Upper lobe of right lung (tissue), 1 donor: ENCODE data around the gene CAPS. TPM values are rescaled to one million over a fixed set of nuclear protein-coding genes. Genes with fewer than 3 reads are reported as not detected.

Experiments
- ATAC-seq: fragments of 200-7000 bp; cut with Tn5 transposase; one replicate; pipeline ENCODE4 v1.9.1; 2020; ENCODE audit warnings: mild to moderate bottlenecking, moderate library complexity
- DNase-seq: peaks from one replicate; pipeline ENCODE4 v3.0.0-alpha.2; 2020
- H3K27ac ChIP-seq: fragments of 200-600 bp; one replicate; pipeline ENCODE4 v1.8.0; 2022
- H3K27me3 ChIP-seq: fragments of 200-600 bp; one replicate; pipeline ENCODE4 v1.8.0; 2022; ENCODE audit warnings: mild to moderate bottlenecking
- H3K36me3 ChIP-seq: fragments of 200-600 bp; one replicate; pipeline ENCODE4 v1.8.0; 2022
- H3K4me1 ChIP-seq: fragments of 200-600 bp; one replicate; pipeline ENCODE4 v1.8.0; 2022
- H3K4me3 ChIP-seq: fragments of 200-600 bp; one replicate; pipeline ENCODE4 v1.8.0; 2022; ENCODE audit warnings: mild to moderate bottlenecking
- H3K9me3 ChIP-seq: fragments of 200-600 bp; one replicate; pipeline ENCODE4 v1.8.0; 2022
- intact Hi-C: fragments of 100-400 bp; cut with DNase I; formaldehyde crosslinking; loops from one replicate; pipeline ENCODE4 v1.11.0; 2022
- total RNA-seq: library from RNA; stranded (reverse); fragmentation: NEBNext Ultra II Directional; extraction: Animal tissue kit (Norgen Biotek cat#: 25700); gene quantifications from one replicate; pipeline ENCODE4 v1.2.1, GENCODE V29; 2021
- TF ChIP-seq, protein P1 (sequence below): fragments of 200-600 bp; IDR thresholded peaks from one replicate; pipeline ENCODE4 v1.8.0; 2022; ENCODE audit warnings: antibody characterized with exemption
- donor health status: DM: no; HTN: yes; CAD: no; lungs with severe emphysema.

The CAPS gene
- total RNA-seq, 1 donor from 2014 or later, result 12.5 TPM

DNA sequence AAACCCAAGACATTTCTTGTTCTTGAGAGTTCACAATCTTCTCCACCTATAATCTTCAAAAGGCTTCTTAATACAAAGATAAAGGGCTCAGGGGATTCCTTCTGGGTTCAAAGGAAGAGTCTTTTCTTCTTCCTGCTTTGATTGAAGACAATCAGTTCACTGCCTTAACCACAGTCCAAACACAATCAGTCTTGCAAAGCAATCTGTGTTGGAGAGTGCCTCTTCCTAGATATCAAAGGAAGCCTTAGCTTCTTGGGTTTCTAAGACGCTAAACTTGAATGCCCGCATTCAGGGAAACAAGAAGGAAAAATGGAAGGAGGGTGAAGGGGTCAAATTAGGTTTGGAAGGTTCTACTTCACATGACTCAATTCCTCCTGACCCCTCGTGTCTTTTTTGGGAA, 36.7 kb downstream of the CAPS start:
- H3K4me1 ChIP-seq, result peaks cover 91% of the 10 kb centered on the region
- no peaks in the 10 kb centered on the region for H3K9me3 ChIP-seq
- intact Hi-C loops, result no loop called here
- H3K36me3 ChIP-seq, result no peaks in the 10 kb centered on the region
- TF ChIP-seq, protein P1, sequence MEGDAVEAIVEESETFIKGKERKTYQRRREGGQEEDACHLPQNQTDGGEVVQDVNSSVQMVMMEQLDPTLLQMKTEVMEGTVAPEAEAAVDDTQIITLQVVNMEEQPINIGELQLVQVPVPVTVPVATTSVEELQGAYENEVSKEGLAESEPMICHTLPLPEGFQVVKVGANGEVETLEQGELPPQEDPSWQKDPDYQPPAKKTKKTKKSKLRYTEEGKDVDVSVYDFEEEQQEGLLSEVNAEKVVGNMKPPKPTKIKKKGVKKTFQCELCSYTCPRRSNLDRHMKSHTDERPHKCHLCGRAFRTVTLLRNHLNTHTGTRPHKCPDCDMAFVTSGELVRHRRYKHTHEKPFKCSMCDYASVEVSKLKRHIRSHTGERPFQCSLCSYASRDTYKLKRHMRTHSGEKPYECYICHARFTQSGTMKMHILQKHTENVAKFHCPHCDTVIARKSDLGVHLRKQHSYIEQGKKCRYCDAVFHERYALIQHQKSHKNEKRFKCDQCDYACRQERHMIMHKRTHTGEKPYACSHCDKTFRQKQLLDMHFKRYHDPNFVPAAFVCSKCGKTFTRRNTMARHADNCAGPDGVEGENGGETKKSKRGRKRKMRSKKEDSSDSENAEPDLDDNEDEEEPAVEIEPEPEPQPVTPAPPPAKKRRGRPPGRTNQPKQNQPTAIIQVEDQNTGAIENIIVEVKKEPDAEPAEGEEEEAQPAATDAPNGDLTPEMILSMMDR, result no peak
- H3K27ac ChIP-seq, result no peak overlapping the region
- ATAC-seq (no peak), DNase-seq (no peak)
- H3K4me3 ChIP-seq, result no peak overlapping the region
- no peaks in the 10 kb centered on the region for H3K27me3 ChIP-seq

DNA sequence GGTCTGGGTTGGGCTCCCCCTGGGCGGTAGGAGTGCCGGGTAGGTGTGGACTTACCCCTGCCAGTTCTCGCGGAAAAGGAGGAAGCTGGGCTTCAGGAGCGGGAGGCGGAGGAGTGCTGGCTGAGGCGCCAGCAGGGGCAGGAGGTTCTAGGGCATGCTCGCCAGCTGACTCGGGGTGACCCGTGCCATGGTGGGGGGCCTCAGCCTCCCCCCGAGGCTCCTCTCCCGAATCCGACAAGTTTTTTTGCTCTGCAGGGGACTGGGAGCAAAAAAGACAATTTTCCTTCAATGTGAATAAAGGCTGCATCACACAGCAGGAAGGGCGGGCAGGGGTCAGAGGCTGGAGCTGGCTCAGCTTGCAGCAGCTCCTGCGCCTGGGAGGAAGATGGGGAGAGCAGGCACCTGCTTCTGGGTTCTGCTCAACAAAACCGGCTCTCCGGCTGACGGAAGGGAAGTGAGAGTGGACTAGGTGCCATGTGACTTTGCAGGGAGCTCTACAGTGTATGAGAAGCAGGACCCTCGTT, 37.3 kb downstream of the CAPS start:
- Histone ChIP-seq H3K36me3 (no peaks in the 10 kb centered on the region), H3K4me3 (no peak overlapping the region), H3K27ac (no peak overlapping the region), H3K27me3 (no peaks in the 10 kb centered on the region), H3K4me1 (peaks cover 91% of the 10 kb centered on the region), H3K9me3 (no peaks in the 10 kb centered on the region)
- ATAC-seq, result peak; percentile 37
- DNase-seq, result peak; percentile 75
- intact Hi-C loops, result no loop called here
- TF ChIP-seq, protein P1, result no peak

DNA sequence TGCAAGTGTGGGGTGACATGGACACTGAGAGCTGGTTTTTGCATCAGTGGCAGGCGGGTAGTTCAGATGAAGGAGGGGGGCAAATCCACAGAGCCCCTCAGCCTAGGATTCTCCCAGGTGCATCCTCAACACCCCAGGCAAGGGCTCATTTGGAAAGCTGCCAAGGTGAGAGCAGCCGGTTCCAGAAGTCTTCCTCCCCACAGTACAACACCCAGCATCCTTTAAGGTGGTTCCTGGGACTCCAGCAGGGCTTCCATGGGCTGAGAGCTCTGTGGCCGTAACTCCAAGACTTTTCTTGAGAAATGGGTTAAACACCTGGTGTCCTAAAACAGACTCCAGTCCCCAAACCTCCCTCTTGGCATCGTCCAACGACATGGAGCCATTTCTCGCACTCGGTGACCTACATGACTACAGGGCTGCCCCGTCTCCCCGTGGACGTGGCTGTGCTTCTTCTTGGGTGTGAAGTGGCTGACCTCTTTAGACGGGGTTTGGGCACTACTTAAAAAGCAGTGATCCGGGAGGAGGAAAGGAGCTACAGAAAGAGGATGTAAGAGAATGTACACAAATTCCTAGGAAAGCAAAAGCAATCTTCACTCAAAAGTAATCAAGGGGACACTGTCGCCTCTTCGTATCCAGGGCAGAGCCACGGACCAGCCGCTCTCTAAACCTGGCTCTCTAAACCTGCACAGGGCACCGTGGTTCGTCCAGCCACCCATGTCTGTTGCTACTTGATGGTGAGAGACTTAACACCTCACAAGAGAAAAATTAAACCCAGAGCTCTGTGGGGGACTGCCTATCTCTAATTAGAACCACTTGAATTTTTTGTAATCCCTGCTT, 38.4 kb downstream of the CAPS start:
- Histone ChIP-seq H3K4me3 (no peak overlapping the region), H3K27me3 (no peaks in the 10 kb centered on the region), H3K27ac (peak overlapping the region; percentile 52), H3K4me1 (peaks cover 81% of the 10 kb centered on the region), H3K9me3 (no peaks in the 10 kb centered on the region), H3K36me3 (no peaks in the 10 kb centered on the region)
- ATAC-seq (no peak), DNase-seq (no peak)
- TF ChIP-seq, protein P1, result no peak
- intact Hi-C loops, result no loop called here

DNA sequence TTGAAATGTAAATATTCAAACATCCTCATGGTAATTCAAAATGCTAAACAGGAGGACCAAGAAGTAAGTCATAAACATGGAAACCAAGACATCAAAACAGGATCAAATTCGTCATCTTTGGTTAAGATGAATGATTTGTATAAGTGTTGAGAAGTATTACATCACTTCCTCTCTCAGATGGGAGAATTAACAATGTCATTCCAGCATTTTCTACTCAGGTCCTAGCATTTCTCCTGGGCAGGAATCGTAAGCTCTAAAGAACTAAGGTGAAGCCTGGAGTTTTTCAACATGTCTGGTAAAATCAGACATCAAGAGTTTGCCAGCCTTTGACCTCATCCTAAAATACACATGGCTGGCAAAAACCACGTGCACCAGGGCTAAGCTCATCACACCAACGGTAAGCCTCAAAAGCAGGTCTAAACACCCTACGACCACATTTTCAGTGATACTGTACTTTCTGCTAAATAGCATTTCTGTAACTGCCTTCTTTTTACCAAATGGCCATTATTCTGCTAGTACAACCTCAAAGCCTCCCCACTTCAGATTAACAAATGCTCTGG, 39.1 kb downstream of the CAPS start:
- TF ChIP-seq, protein P1, result no peak
- H3K27ac ChIP-seq, result peak overlapping the region; percentile 52
- no peaks in the 10 kb centered on the region for H3K9me3 ChIP-seq
- H3K36me3 ChIP-seq, result peaks cover 2% of the 10 kb centered on the region
- no peak overlapping the region for H3K4me3 ChIP-seq
- H3K4me1 ChIP-seq, result peaks cover 74% of the 10 kb centered on the region
- no peaks in the 10 kb centered on the region for H3K27me3 ChIP-seq
- DNase-seq, result no peak
- no peak for ATAC-seq
- intact Hi-C loops, result no loop called here

DNA sequence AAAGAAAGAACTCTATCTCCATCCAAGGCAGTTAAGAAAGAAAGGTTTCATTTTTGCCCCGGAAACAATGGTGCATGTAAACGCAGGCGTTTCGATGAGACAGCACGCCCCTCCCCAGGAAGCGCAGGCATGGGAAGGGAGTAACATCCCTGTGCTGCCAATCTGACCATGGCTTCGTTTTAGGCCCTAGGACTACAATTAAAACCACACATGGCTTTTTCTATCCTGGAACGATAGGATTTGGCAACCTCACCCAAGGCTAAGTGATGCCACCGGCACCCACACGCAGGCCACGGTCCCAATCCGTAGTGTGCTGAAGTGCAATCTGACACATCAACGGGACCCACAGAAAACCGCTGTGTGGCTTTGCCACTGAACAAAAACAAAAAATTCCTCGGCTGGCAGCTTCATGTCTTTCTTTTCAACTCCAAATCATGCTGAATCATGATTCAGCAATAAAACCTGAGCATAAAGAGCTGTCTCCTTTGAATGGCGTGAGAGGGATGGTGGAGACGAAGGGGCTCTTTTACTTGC, 39.7 kb downstream of the CAPS start:
- Histone ChIP-seq H3K9me3 (no peaks in the 10 kb centered on the region), H3K27ac (peak overlapping the region; percentile 52), H3K4me1 (peaks cover 68% of the 10 kb centered on the region), H3K4me3 (no peak overlapping the region), H3K36me3 (peaks cover 5% of the 10 kb centered on the region), H3K27me3 (no peaks in the 10 kb centered on the region)
- intact Hi-C loops, result no loop called here
- TF ChIP-seq, protein P1, result no peak
- no peak for ATAC-seq
- DNase-seq, result no peak
